Stimulated activated CD4-positive, alpha-beta T cell treated with anti-CD3 and anti-CD28 coated beads, Interleukin-2, amount 100 ng/mL, for 4 hours (primary cell): ENCODE data around the gene UBE2O.

Source experiments
- DNase-seq: peaks from one replicate; pipeline ENCODE4 v3.0.0-alpha.2; 2020; ENCODE audit warnings: low read depth

The UBE2O gene

DNA sequence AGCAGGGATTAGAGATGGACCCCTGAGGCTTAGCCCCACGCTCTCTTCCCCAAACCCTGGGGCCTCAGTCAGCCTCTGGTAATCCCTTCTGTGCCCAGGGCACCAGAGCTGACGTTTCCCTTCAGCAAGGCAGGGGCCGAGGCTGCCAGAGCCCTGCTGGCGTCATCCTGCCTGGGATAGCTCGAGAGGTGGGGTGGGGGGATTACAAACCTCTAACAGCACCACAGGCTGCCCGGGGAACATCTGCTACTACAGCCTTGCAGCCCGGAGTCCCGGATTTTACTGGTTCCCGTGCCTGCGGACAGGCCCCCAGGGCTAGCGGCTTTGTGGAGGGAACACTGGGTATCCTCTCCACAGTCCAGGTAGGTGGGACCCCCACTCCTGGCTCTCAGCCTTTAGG is 14.4 kb upstream of the UBE2O start, which contains the start of gene AANAT:
AANAT (plus strand) TSS at position 238 of the 400 bp plus-strand sequence. CDS start 1,144 bp downstream, outside the sequence.
- DNase-seq = no peak

- no peak for DNase-seq
These were observed 13.8 kb upstream of the UBE2O start for GRCh38 chr17:76466775-76467130.

- no peak for DNase-seq
These were observed 9.8 kb upstream of the UBE2O start for GRCh38 chr17:76462556-76463290.

- DNase-seq = no peak
These were observed 9.0 kb upstream of the UBE2O start for GRCh38 chr17:76461765-76462555.

DNA sequence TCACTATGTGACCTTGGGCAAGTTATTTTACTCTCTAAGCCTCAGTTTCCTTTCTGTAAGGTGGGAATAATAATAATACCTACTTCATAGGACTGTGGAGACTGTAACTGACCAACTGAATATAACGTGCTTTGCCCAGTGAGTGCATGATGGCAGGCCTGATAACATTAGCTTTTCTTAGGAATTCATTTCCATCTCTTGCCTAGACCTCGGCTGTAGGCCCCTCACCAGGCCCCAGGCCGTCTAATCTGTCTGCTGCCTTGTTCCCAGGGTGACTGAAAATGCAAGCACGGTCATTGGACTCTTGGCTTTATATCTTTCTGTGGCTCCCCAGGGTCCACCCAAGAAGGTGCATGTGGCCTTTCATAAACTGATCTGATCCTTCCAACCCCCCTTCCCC is 6.7 kb upstream of the UBE2O start:
- no peak for DNase-seq

GRCh38 chr17:76458580-76459490 is 5.9 kb upstream of the UBE2O start:
- no peak for DNase-seq

GRCh38 chr17:76453431-76453743 is 435 bp upstream of the UBE2O start:
- DNase-seq = no peak

DNA sequence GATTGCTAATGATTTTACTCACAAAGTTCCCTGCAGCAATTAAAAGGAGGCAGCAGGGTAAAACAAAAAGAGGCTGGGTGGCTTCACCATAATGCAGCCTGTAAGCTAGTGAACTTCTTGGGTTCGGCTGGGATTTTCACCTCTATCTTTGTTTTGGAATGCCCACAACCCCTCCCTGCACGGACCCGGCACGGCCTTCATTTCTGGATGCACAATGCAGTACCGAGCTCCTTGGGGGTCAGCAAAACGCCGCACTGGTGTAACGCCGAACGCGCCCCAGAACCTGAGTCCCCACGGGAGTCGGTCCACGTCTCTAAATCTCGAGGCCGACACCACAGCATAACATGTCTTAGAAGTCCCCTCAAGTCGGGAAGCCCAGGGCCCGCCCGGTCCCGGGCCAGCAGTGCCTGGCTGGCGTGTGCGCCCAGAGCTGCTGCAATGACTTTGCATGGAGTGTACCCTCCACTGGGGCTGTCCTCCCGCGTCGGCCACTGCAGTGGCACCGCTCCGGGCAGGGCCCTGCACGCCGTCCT is 759 bp downstream of the UBE2O start:
- DNase-seq = no peak

- no peak for DNase-seq
These were observed 1.4 kb downstream of the UBE2O start for GRCh38 chr17:76451506-76451905.

GRCh38 chr17:76449126-76449525 is 3.8 kb downstream of the UBE2O start:
- no peak for DNase-seq

DNA sequence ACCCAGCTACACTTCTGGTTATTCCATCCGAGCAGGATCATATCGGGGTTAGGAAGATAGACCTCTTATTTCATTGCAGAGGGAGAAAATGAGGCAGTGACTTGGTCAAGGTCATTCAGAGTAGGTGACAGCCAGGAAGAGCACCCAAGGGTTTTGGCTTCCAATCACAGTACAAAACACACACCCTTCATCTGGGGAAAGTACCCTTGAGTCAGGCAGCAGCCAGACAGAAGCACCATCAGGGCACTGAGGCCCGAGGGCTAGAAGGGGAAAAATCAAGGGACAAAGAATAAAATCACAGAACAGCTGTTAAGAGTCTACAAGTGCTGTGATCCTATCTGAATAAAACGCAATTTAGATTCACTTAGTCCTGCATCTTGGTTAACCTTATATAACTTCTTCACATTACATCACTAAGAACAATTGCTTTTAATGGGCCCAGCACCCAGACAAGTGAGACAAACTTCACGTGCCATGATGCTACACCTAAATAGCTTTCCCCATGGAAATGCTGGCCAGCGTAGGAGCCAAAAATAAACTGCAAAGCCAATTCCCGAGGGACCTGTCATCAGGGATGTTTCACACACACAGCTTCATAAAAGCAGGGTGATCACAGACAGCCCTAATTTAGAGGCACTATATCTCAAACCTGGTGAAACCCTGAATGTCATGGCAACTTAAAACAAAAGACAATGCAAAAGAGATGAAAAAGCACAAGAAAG is 4.9 kb downstream of the UBE2O start:
- DNase-seq = no peak

DNA sequence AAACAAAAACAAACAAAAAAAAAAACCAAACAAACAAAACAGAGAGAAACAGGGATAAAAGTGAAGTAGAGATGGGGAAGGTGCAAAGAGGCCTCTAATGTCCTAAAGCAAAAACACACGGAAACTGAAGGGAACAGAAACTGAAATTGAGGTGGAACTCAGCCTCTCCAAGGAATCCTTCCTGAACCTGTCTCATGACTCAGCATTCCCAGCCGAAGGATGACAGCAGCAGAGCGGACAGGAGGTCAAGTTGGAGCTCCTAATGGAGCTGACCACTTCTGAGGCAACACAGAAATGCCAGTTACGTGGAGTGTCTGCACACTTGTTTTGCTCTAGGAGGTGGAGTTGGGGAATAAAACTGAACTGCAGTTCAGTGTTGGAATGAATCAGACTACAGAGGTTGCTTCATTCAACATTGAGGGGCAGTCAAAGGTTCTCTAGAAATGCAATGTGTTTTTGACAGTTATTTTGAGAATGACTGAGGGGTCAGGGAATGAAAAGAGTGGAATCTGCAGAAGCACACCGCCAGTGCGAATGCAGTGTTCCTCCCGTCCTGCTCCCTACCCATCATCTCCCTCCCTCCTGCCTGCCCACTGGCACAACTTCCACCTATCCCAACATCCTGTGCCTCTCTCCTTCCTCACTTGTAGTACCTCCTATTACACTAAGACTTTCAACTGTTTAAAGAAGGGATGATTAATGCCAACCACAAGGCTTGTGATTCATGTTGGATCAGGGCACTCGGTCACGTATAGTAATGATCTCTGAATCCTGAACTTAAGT is 6.3 kb downstream of the UBE2O start:
- no peak for DNase-seq

GRCh38 chr17:76445697-76446448 is 7.1 kb downstream of the UBE2O start:
- no peak for DNase-seq

DNA sequence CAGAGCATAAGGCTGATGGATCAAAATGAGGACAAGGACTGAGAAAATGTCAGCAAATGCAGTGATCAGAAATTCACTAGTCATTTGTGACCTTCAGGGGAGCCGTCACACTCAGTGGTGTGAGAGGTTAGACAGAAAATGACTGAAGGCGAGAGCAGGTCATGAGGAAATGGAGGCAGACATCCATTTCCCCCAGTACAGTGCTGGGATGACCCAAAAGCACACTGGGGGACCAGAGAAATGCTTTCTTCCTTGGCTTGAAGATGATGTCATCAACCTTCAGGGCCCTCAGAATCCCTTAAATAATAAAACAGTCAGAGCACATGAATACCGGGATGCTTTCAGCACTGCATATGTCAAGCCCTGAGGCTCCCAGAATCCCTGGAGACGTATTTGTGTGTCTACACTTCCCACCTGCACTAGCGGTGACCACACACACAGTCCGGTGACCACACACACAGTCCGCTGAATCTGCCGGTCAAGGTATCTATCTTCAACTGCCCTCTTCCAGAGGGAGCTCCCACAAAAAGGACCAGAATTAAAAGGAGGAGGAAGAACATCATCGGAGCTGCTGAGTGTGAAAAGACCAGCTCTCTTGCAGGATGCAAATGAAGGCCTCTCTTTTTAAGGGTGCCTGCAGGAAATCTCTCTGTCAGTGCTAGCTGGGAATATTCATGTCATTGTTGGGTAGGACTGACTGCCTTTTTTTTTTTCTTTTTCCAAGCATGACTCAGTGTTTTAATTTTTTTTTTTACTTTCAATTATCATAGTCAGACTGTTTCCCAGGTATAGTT is 8.2 kb downstream of the UBE2O start:
- no peak for DNase-seq

GRCh38 chr17:76442341-76443338 is 10.3 kb downstream of the UBE2O start:
- DNase-seq = no peak

GRCh38 chr17:76441686-76442340 is 11.1 kb downstream of the UBE2O start:
- DNase-seq = no peak

DNA sequence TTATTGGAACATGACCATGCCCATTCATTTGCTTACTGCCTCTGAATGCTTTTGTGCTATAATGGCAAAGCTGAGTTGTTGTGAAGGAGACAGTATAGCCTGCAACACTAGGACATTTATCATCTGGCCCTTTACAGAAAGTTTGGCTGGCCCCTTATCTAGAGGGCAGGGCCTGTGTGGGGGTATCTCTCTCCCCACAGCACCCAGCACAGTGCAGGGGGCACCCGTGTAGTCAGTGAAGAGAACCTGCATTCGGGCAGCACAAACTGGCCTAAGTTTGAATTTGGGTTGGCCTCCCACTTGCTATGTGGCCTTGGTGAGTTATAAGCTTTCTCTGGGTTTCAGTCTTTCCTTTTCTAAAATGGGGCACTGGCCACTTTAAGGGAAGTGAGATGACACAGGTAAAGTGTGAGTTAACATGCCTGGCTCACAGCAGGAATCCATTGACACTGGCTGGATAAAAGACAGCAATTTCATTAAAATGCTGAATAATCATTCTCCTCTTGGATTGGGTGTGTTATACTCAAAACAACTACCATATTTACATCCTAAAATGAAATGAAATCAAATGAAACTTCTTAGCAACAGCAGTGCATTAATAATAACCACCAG is 12.1 kb downstream of the UBE2O start:
- DNase-seq = no peak
